GM19467 (cell line): ENCODE measurements around the gene DKKL1.

Experiments used
- ATAC-seq: cut with Tn5 transposase; IDR thresholded peaks from one replicate; pipeline ENCODE4 v1.9.1; 2021; ENCODE audit warnings: mild to moderate bottlenecking, moderate library complexity; ENCODE audit not compliant: unreplicated experiment

DKKL1 gene

GRCh38 chr19:49337267-49338022 lies 26.2 kb upstream of the DKKL1 start:
- ATAC-seq, result no peak

DNA sequence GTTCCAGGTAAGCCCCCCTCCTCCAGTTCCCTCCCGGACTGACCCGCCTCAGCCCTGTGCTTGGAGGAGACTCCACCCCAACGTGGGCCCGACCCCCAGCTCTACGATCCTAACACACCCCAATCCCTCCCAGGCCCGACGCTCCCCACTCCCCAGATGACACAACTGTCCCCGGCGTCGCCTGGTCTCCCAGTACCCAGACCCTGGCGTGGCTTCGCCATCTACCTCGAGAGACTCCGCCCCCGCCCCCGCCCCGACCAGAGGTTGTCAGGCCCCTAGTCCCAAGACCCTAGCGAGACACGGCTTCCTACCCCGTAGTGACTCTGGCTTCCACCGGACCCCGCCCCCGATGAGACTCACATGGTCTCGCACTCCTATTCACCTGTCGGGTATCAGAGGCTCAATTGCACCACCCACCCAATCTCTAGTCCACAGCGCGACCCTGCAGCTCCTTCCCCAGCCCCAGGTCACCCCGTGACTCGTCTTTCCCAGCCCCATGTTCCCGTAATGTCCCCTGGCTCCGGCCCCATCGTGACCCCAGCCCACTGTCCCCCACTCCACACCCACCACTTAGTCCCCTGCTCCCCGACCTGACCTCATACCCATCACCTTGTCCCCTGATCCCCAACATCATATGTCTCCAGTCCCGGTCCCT lies 25.5 kb upstream of the DKKL1 start:
- no peak for ATAC-seq

DNA sequence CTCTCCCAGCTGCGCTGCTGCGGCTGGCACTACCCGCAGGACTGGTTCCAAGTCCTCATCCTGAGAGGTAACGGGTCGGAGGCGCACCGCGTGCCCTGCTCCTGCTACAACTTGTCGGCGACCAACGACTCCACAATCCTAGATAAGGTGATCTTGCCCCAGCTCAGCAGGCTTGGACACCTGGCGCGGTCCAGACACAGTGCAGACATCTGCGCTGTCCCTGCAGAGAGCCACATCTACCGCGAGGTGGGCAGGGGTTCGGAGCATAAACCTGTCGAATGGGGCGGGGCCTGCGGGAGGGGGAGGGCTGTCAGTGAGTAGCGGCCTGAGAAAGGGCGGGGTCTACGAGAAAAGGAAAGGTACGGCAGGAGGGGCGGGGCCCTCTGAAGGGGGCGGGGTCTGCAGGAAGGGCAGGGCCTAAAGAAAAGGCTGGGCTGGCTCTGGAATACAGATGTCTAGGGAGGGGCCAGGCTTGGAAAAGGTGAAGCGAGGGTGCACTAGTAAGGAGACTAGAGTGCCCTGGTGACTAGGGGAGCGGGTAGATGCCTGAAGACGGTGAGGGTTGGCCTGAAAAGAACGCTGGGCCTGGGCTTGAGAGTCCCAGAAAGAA lies 24.9 kb upstream of the DKKL1 start:
- no peak for ATAC-seq

- no peak for ATAC-seq
Observed at GRCh38 chr19:49339301-49340068, 24.2 kb upstream of the DKKL1 start.

- peak; percentile 44 for ATAC-seq
Observed at GRCh38 chr19:49340069-49340864, 23.4 kb upstream of the DKKL1 start.

- no peak for ATAC-seq
Observed at GRCh38 chr19:49340865-49341718, 22.6 kb upstream of the DKKL1 start.

DNA sequence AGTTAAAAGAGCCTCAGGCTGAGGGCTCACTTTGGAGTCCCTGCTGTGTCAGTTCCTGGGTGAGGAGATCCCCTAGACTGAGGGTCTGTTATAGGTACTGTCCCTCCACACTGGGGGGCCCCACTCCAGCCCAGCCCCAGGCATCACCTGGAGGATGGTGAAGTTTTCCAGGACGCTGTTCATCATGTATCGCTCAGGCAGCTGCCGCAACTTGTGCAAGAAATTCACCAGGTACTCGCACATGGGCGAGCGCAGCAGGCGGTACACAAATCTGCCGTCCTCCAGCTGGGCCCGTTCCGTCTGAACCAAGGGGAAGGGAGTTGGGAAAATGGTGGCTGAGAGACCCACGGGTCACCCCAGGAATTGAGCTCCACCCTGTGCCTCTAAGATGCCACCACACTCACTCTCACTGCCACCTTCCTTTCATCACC lies 21.4 kb upstream of the DKKL1 start:
- ATAC-seq, result no peak

GRCh38 chr19:49343123-49343522 lies 20.6 kb upstream of the DKKL1 start:
- no peak for ATAC-seq

DNA sequence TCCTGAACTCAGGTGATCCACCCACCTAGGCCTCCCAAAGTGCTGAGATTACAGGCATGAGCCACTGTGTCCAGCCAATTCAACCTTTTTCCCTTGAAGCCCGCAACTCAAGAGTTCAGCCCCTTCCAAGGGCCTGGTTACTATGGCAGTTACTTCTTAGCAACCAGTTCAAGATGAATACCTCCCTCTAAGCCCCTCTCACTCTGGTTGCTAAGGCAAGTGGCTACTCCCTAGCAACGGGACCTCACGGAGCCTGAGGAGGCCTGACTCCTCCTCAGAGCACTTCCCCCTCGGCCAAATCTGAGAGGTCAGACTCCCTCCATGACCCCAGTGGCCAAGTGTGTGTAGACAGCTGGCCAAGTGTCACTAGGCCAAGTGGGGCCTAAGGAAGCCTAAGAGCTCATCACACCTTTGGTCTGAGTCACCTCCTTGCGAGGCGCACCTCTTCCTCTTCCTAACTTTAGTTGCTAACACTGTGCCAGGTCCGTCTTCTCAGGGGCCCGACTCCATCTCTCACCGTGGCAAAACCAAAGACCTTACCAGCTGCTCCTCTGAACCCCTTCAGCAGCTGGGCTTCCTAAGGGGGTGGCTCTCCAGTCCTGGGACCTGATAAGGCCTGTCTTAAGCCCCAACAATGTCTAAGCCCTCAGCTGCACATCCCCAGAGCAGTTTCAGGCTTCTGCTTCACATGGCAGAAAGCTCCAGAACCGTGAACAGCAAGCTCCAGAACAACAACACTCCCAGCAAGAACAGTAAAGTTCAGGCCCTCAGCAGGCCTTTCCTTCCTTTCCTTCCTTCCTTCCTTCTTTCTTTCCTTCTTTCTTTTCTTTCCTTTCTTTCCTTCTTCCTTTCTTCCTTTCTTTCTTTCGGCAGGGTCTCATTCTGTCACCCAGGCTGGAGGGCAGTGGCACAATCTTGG lies 18.9 kb upstream of the DKKL1 start:
- no peak for ATAC-seq

DNA sequence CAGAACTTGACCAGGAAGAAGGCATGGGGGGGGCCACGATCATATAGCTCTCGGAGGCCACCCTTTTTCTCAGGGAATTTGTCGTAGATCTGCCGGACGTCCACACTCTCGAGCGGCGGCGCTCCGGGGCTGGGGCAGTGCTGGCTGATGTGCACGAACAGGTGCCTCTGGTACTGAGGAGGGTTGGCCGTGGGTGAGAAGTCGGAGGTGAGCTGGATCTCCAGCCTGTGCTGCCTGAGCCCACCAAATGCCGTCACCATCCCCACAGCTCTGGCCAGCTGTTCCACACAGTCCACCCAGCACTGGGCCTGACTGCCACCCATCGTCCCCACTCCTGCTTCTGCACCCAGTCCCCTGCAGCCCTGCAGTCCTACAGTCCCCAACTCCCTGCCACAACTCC lies 16.5 kb upstream of the DKKL1 start:
- ATAC-seq, result no peak

DNA sequence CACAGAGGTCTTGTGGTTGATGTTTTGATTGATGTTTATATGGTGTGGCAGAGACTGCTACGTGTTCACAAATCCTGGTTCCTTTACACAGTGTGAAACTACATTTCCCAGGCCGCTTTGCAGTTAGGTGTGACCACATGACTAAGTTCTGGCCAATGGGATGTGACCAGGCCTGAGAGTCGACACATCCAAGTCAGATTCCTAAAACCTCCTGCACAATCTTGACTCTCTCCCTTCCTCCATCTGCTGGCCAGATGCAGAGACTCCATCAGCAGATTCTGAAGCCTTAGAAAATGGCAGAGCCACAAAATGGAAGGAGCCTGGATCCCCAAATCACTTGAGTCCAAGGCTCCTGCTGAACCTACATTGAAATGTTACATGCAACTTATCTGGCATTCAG lies 15.8 kb upstream of the DKKL1 start:
- ATAC-seq, result no peak

DNA sequence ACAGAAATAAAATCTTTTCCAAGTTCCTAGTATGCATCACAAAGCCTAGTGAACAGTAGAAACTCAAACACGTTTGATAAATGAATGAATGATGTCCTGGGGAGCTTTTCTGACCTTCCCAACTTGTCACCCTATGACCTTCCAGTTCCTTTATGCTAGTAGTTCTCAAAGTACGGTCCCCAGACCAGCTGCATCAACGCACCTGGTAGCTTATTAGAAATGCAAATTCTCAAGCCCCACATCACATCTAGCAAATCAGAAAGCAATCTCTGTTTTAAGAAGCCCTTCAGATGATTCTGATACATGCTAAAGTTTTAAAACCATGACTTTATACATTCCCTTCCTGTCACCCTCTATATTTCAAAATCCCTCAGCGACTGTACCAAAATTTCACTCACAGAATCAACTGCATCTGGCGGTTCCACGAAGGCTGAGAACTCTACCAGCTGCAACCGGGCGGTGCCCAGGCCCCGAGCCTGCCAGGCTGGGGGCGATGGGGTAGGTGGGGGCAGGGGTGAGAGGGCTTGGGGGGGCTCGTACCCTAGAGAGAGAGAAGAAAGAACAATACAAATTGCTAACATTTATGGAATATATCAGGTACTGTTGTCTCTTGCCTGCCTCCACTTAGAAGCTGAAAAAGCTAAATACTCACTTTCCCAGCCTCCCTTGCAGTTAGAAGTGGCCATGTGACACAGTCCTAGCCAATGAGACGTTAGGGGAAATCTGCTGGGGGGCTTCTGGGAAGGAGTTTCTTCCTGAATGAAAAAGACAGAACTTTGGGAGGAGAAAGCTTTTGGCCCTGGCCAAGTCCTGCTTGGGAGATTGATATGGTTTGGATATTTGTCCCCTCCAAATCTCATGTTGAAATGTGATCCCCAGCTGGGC lies 15.1 kb upstream of the DKKL1 start:
- no peak for ATAC-seq

DNA sequence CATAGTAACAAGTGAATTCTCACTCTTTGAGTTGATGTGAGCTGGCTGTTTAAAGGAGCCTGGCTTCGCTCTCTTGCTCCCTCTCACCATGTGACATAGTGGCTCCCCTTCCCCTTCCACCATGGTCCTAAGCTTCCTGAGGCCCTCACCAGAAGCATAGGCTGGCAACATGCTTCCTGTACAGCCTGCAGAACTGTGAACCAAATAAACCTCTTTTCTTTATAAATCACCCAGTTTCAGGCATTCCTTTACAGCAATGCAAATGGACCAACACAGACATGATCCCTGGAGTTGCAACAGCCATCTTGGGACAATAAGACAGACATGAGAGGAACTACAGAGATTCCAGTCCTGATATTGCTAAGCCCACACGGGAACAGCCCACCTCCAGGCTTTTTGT lies 14.1 kb upstream of the DKKL1 start:
- ATAC-seq, result no peak

- no peak for ATAC-seq
Observed at GRCh38 chr19:49355909-49356353, 7.7 kb upstream of the DKKL1 start.

- ATAC-seq, result no peak
Observed at GRCh38 chr19:49356382-49356781, 7.3 kb upstream of the DKKL1 start.

GRCh38 chr19:49357186-49357585 lies 6.5 kb upstream of the DKKL1 start:
- no peak for ATAC-seq
